Duodenal mucosa (tissue), 2 donors: ENCODE measurements around the gene MICAL3.

Experiments used
- H3K27ac ChIP-seq: one replicate; pipeline ENCODE4 v1.7.0; 2013; ENCODE audit warnings: low read depth, low read length
- H3K27me3 ChIP-seq, 2 donors: one replicate each; pipeline ENCODE4 v1.7.0; 2013; ENCODE audit warnings: low read length in 2 of 2, control low read depth in 1 of 2; ENCODE audit not compliant: insufficient read depth in 2 of 2, control insufficient read depth in 1 of 2
- H3K36me3 ChIP-seq, 2 donors: one replicate each; pipeline ENCODE4 v1.7.0; 2013; ENCODE audit warnings: low read length in 2 of 2, control low read depth in 1 of 2; ENCODE audit not compliant: insufficient read depth in 2 of 2, control insufficient read depth in 1 of 2
- H3K4me1 ChIP-seq, 2 donors: one replicate each; pipeline ENCODE4 v1.7.0; 2013; ENCODE audit warnings: low read length in 2 of 2, control low read depth in 1 of 2; ENCODE audit not compliant: insufficient read depth in 2 of 2, control insufficient read depth in 1 of 2
- H3K4me3 ChIP-seq, 2 donors: one replicate each; pipeline ENCODE4 v1.7.0; 2013; ENCODE audit warnings: low read length in 2 of 2, low read depth in 1 of 2
- H3K9ac ChIP-seq, 2 donors: one replicate each; pipeline ENCODE4 v1.7.0; 2013; ENCODE audit warnings: low read length in 2 of 2, low read depth in 1 of 2
- H3K9me3 ChIP-seq, 2 donors: one replicate each; pipeline ENCODE4 v1.7.0; 2013; ENCODE audit warnings: low read length in 2 of 2, control low read depth in 1 of 2; ENCODE audit not compliant: control insufficient read depth in 1 of 2

Gene MICAL3

GRCh38 chr22:17918840-17919239, 105.5 kb downstream of the MICAL3 start:
- Histone ChIP-seq H3K4me3 (no peak overlapping the region), H3K9ac (no peak overlapping the region), H3K36me3 (no peaks in the 10 kb centered on the region), H3K4me1 (peaks cover 21 to 32% of the 10 kb centered on the region in 2 donors), H3K27ac (no peak overlapping the region), H3K9me3 (no peaks in the 10 kb centered on the region), H3K27me3 (no peaks in the 10 kb centered on the region)

DNA sequence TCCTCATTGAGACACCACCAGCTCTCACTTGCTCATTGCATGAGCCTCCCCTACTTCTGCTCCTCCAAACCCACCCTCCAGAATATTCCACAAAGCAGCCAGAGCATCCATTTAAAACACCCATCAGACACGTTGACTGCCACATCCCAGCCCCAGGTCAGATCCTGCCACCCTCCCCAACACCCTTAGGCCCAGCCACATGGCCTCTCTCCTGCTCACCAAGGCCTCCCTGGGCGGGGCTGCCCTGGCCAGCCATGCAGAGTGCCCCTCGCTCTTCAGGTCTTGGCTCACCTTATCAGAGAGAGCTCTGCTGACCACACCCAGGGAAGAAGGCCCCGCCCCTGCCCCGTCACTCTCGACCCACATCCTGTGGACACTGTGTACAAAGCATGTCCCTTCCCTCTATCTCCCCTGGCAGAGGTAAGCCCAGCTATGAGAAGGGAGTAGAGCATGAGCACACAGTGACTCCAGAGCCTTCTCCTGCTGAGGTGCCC, 106.8 kb downstream of the MICAL3 start:
- no peaks in the 10 kb centered on the region for H3K9me3 ChIP-seq
- no peak overlapping the region for H3K4me3 ChIP-seq
- H3K36me3 ChIP-seq: no peaks in the 10 kb centered on the region
- H3K27ac ChIP-seq: no peak overlapping the region
- peaks cover 15 to 22% of the 10 kb centered on the region in 2 donors for H3K4me1 ChIP-seq
- no peak overlapping the region for H3K9ac ChIP-seq
- H3K27me3 ChIP-seq: no peaks in the 10 kb centered on the region

- no peaks in the 10 kb centered on the region for H3K36me3 ChIP-seq
- no peak overlapping the region for H3K9ac ChIP-seq
- H3K4me3 ChIP-seq: no peak overlapping the region
- peaks cover 15 to 17% of the 10 kb centered on the region in 2 donors for H3K4me1 ChIP-seq
- H3K27me3 ChIP-seq: no peaks in the 10 kb centered on the region
- no peaks in the 10 kb centered on the region for H3K9me3 ChIP-seq
- no peak overlapping the region for H3K27ac ChIP-seq
These were observed 108.0 kb downstream of the MICAL3 start for GRCh38 chr22:17916226-17916889.

- H3K36me3 ChIP-seq: no peaks in the 10 kb centered on the region
- H3K27ac ChIP-seq: no peak overlapping the region
- no peak overlapping the region for H3K9ac ChIP-seq
- H3K4me3 ChIP-seq: no peak overlapping the region
- H3K4me1 ChIP-seq: peaks cover 14 to 19% of the 10 kb centered on the region in 2 donors
- no peaks in the 10 kb centered on the region for H3K9me3 ChIP-seq
- no peaks in the 10 kb centered on the region for H3K27me3 ChIP-seq
These were observed 108.7 kb downstream of the MICAL3 start for GRCh38 chr22:17915676-17916075.

- no peak overlapping the region for H3K4me3 ChIP-seq
These were observed 109.2 kb downstream of the MICAL3 start for GRCh38 chr22:17915188-17915587.

DNA sequence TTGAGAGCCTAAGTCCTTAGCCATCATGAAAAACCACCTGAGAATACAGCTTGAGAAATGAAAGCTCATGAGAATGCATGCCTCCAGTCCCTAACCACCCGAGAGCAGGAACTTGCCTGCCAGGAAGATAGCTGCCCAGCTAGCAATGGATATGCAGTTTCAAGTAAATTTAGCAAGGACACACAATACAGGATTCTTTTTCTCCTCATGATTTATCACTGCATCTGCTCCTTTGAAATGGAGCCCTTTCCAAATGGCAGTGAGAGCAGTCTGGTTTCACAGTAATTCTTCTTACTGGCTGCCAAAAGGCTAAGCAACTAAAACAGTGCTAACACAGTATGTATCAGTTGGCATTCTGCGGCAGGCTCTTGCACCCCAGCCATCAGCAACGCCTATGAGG, 109.9 kb downstream of the MICAL3 start:
- no peaks in the 10 kb centered on the region for H3K27me3 ChIP-seq
- no peak overlapping the region for H3K9ac ChIP-seq
- no peaks in the 10 kb centered on the region for H3K36me3 ChIP-seq
- no peak overlapping the region for H3K4me3 ChIP-seq
- peaks cover 8 to 21% of the 10 kb centered on the region in 2 donors for H3K4me1 ChIP-seq
- no peak overlapping the region for H3K27ac ChIP-seq
- H3K9me3 ChIP-seq: no peaks in the 10 kb centered on the region

More at GRCh38 chr22:17915188-17915587, 109.2 kb downstream of the MICAL3 start:
- no peak overlapping the region for H3K27ac ChIP-seq
- peaks cover 9 to 23% of the 10 kb centered on the region in 2 donors for H3K4me1 ChIP-seq
- H3K27me3 ChIP-seq: no peaks in the 10 kb centered on the region
- H3K9ac ChIP-seq: no peak overlapping the region
- no peaks in the 10 kb centered on the region for H3K9me3 ChIP-seq
- no peaks in the 10 kb centered on the region for H3K36me3 ChIP-seq

DNA sequence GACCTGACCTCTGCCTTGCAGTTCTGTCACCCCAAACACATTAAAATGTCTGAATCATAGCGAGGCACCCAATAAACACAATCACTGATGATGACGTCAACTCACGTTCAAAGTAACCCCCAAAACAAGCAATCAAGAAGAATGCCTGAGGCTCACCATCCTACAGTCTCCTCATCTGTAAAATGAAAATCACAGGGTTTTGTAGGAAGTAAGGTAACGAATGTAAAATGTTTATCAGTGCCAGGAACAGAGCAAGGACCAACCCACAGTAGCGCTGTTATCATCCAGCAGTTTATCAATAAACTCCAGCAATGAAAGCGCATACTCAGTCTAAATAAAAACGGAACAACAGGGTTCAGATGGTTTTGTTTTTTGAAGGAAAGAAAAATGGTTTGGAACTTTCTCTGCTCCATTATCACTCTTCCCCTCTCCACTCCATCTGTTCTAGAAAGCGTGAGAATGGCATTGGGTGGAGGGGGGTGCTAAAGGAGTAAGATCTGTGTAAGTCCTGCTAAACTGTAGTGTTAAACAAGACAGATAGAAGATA, 110.5 kb downstream of the MICAL3 start:
- Histone ChIP-seq H3K36me3 (no peaks in the 10 kb centered on the region), H3K4me1 (peaks cover 8 to 20% of the 10 kb centered on the region in 2 donors), H3K27ac (no peak overlapping the region), H3K9me3 (no peaks in the 10 kb centered on the region), H3K9ac (no peak overlapping the region), H3K27me3 (no peaks in the 10 kb centered on the region), H3K4me3 (no peak overlapping the region)

- H3K27ac ChIP-seq: no peak overlapping the region
- H3K27me3 ChIP-seq: no peaks in the 10 kb centered on the region
- peaks cover 8 to 20% of the 10 kb centered on the region in 2 donors for H3K4me1 ChIP-seq
- no peaks in the 10 kb centered on the region for H3K36me3 ChIP-seq
- no peaks in the 10 kb centered on the region for H3K9me3 ChIP-seq
- H3K4me3 ChIP-seq: no peak overlapping the region
- H3K9ac ChIP-seq: no peak overlapping the region
These were observed 111.2 kb downstream of the MICAL3 start for GRCh38 chr22:17912945-17913721.

- Histone ChIP-seq H3K9me3 (no peaks in the 10 kb centered on the region), H3K36me3 (peaks cover 0 to 6% of the 10 kb centered on the region in 2 donors), H3K4me3 (no peak overlapping the region), H3K9ac (no peak overlapping the region), H3K27ac (no peak overlapping the region), H3K27me3 (no peaks in the 10 kb centered on the region), H3K4me1 (peaks cover 4 to 15% of the 10 kb centered on the region in 2 donors)
These were observed 112.5 kb downstream of the MICAL3 start for GRCh38 chr22:17911887-17912286.

DNA sequence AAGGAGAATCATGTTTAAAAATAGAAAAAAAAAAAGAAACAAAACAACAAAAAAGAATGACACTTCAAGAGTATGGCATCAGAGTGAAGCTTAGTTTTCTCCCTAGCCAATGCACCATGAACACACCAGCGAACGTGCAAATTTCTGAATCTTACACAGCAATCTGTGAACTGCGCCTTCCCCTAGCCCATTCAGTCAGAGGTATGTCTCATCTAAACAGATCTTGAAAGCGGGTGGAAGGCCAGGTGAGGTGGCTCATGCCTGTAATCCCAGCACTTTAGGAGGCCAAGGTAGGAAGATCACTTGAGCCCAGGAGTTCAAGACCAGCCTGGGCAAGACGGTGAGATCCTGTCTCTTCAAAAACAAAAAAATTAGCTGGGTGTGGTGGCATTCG, 113.1 kb downstream of the MICAL3 start:
- Histone ChIP-seq H3K4me3 (no peak overlapping the region), H3K9ac (no peak overlapping the region), H3K27ac (peak overlapping the region; percentile 46)

More for the DNA sequence above, 113.1 kb downstream of the MICAL3 start:
- H3K36me3 ChIP-seq: peaks cover 5 to 12% of the 10 kb centered on the region in 2 donors
- peaks cover 4 to 15% of the 10 kb centered on the region in 2 donors for H3K4me1 ChIP-seq
- H3K27me3 ChIP-seq: no peaks in the 10 kb centered on the region
- no peaks in the 10 kb centered on the region for H3K9me3 ChIP-seq
